ENCODE measurements around the gene PPP1R3G.

- TF ChIP-seq POLR2AphosphoS5 (IDR thresholded peaks at IDR 0.05; ENCODE audit: low read depth, low read length) = no peak
- no peak for TF ChIP-seq REST (IDR thresholded peaks at IDR 0.05; ENCODE audit: insufficient read depth in 1 of 2, low read depth in 2 of 2, low read length in 2 of 2)
- TF ChIP-seq SIN3A (IDR thresholded peaks at IDR 0.05; ENCODE audit: borderline replicate concordance, insufficient read depth, low read length) = no peak
- TF ChIP-seq TAF1 (IDR thresholded peaks at IDR 0.05; ENCODE audit: borderline replicate concordance, insufficient read depth, low read length) = no peak
These were observed 40.2 kb downstream of the PPP1R3G start for GRCh38 chr6:5125152-5126006.

All from PFSK-1 (cell line).